GM21526 (cell line): Measurements from ENCODE around the gene FCER1A.
"Not testable (repeated sequence)": the region's sequence is repeated elsewhere in the genome, so short reads cannot be mapped to it uniquely, and the experiment has no call there.

ENCODE experiments used
- ATAC-seq: cut with Tn5 transposase; IDR thresholded peaks from one replicate; pipeline ENCODE4 v1.9.1; 2021; ENCODE audit warnings: moderate library complexity; ENCODE audit not compliant: unreplicated experiment, low FRiP score

The FCER1A gene

GRCh38 chr1:159342761-159343425, 40.8 kb downstream of the FCER1A start:
- no peak for ATAC-seq

DNA sequence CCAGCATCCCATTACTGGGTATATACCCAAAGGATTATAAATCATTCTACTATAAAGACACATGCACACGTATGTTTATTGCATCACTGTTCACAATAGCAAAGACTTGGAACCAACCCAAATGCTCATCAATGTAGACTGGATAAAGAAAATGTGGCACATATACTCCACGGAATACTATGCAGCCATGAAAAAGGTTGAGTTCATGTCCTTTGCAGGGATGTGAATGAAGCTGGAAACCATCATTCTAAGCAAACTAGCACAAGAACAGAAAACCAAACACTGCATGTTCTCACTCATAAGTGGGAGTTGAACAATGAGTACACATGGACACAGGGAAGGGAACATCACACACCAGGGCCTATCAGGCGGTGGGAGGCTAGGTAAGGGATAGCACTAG, 47.2 kb downstream of the FCER1A start:
- not testable (repeated sequence) for ATAC-seq

GRCh38 chr1:159352436-159352835, 50.3 kb downstream of the FCER1A start:
- no peak for ATAC-seq
